Chondrocyte (in vitro differentiated cells): ENCODE measurements around the gene PRMT2. TPM values are rescaled to one million over a fixed set of nuclear protein-coding genes. Genes with fewer than 3 reads are reported as not detected.

ENCODE experiments used
- DNase-seq: peaks from one replicate; pipeline ENCODE4 v3.0.0; 2021; ENCODE audit warnings: mixed read lengths, low spot score
- H3K27ac Mint-ChIP-seq: one replicate; pipeline ENCODE4 v1.8.0; 2021; ENCODE audit warnings: mild to moderate bottlenecking, moderate library complexity, mixed read lengths; ENCODE audit not compliant: unreplicated experiment
- H3K27me3 Mint-ChIP-seq: 2 replicates; pipeline ENCODE4 v1.8.0; 2021; ENCODE audit warnings: low read depth, mixed read lengths
- H3K36me3 Mint-ChIP-seq: 2 replicates; pipeline ENCODE4 v1.8.0; 2021; ENCODE audit warnings: low read depth, mixed read lengths
- H3K4me1 Mint-ChIP-seq: 2 replicates; pipeline ENCODE4 v1.8.0; 2021; ENCODE audit warnings: low read depth, mild to moderate bottlenecking, mixed read lengths
- H3K4me3 Mint-ChIP-seq: one replicate; pipeline ENCODE4 v1.8.0; 2021; ENCODE audit warnings: mild to moderate bottlenecking, moderate library complexity, mixed read lengths; ENCODE audit not compliant: unreplicated experiment
- H3K9me3 Mint-ChIP-seq: 2 replicates; pipeline ENCODE4 v1.8.0; 2021; ENCODE audit warnings: low read depth, mixed read lengths
- total RNA-seq: library from RNA; stranded (reverse); gene quantifications from 3 replicates; pipeline ENCODE4 v1.2.1, GENCODE V29; 2021
- TF ChIP-seq, protein P1 (sequence below): fragments of 200-600 bp; sonication (generic); IDR thresholded peaks from 2 replicates; pipeline ENCODE4 v1.5.0; 2021; ENCODE audit warnings: antibody characterized with exemption, mild to moderate bottlenecking, moderate library complexity

Gene PRMT2
- total RNA-seq, 1 donor from 2014 or later, result 128 TPM

DNA sequence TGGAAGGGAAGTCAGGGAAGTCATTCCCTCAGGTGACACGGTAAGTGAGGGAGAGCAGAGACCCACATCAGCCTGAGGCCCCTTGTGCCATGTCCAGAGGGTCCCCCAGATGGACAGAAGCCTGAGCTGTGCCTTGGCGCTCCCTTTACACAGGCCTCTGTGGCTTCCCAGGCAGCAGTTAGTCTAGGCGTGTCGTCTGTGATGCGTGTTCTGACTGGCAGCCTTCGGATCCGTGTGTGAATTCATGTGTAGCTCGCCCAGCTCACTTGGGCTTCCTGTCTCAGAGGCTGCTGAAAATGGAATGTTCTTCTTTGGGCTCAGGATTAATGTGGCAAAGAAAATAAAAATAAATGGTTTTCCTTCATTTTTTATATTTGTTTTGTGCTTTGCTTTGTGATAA is 28.3 kb downstream of the PRMT2 start:
- Mint-ChIP-seq H3K27ac (no peak overlapping the region), H3K4me3 (no peak overlapping the region), H3K4me1 (peaks cover 14% of the 10 kb centered on the region), H3K27me3 (no peaks in the 10 kb centered on the region), H3K36me3 (peaks cover 19% of the 10 kb centered on the region), H3K9me3 (no peaks in the 10 kb centered on the region)
- DNase-seq, result no peak
- TF ChIP-seq, protein P1, sequence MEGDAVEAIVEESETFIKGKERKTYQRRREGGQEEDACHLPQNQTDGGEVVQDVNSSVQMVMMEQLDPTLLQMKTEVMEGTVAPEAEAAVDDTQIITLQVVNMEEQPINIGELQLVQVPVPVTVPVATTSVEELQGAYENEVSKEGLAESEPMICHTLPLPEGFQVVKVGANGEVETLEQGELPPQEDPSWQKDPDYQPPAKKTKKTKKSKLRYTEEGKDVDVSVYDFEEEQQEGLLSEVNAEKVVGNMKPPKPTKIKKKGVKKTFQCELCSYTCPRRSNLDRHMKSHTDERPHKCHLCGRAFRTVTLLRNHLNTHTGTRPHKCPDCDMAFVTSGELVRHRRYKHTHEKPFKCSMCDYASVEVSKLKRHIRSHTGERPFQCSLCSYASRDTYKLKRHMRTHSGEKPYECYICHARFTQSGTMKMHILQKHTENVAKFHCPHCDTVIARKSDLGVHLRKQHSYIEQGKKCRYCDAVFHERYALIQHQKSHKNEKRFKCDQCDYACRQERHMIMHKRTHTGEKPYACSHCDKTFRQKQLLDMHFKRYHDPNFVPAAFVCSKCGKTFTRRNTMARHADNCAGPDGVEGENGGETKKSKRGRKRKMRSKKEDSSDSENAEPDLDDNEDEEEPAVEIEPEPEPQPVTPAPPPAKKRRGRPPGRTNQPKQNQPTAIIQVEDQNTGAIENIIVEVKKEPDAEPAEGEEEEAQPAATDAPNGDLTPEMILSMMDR, result no peak

DNA sequence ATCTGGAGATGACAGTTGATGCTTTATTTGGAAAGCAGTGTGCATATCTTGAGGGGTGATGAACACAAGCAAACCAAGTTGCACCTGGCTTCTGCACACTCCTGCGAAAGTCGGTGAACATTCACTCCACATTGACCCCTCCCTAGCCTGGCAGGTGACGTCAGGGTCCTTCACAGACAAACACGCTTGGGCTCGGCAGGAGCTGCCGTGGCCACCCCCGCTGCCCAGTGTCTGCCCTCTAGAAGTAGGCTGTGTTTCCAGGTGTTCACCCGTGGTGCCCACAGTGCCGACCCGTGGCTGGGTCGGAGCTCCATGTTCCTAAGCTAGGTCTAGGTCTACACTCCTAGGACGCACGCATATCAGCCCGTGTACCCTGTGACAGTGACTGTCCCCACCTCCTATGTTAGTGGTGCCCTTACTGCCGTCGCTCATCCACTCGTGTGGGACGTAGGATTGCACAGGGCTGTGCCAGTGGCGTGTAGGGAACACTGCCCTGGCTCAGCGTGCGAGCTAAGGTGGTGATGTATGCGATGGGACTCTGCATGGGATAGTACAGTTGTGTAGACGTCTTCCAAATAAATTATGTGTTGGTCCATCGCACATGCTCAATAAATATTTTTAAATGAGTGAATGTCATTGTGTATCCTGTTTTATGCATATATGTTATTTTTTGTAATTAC is 29.0 kb downstream of the PRMT2 start:
- Mint-ChIP-seq H3K9me3 (no peaks in the 10 kb centered on the region), H3K27me3 (no peaks in the 10 kb centered on the region), H3K4me1 (peaks cover 14% of the 10 kb centered on the region), H3K27ac (no peak overlapping the region), H3K4me3 (no peak overlapping the region), H3K36me3 (peaks cover 16% of the 10 kb centered on the region)
- TF ChIP-seq, protein P1, result no peak
- DNase-seq, result no peak

DNA sequence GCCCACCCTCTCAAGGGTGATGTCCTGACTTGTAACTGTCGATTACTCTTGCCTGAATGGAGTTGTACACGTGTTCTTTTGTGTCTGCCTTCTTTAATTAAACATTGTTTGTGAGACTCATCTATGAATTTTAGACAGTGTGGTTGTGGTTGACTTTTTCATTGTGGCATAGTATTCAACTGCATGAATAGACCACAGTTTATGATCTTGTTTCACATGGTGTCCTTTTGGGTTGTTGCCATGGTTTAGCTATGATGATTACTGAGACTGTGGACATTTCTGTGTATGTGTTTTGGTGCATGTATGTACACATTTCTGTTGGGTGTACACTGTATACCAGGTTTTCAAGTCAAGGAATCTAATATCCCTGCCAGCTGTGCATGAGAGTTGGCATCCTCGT is 30.1 kb downstream of the PRMT2 start:
- H3K27ac Mint-ChIP-seq, result no peak overlapping the region
- peaks cover 13% of the 10 kb centered on the region for H3K4me1 Mint-ChIP-seq
- H3K36me3 Mint-ChIP-seq, result peaks cover 16% of the 10 kb centered on the region
- H3K4me3 Mint-ChIP-seq, result no peak overlapping the region
- H3K9me3 Mint-ChIP-seq, result no peaks in the 10 kb centered on the region
- no peaks in the 10 kb centered on the region for H3K27me3 Mint-ChIP-seq
- TF ChIP-seq, protein P1, result no peak
- DNase-seq, result no peak

DNA sequence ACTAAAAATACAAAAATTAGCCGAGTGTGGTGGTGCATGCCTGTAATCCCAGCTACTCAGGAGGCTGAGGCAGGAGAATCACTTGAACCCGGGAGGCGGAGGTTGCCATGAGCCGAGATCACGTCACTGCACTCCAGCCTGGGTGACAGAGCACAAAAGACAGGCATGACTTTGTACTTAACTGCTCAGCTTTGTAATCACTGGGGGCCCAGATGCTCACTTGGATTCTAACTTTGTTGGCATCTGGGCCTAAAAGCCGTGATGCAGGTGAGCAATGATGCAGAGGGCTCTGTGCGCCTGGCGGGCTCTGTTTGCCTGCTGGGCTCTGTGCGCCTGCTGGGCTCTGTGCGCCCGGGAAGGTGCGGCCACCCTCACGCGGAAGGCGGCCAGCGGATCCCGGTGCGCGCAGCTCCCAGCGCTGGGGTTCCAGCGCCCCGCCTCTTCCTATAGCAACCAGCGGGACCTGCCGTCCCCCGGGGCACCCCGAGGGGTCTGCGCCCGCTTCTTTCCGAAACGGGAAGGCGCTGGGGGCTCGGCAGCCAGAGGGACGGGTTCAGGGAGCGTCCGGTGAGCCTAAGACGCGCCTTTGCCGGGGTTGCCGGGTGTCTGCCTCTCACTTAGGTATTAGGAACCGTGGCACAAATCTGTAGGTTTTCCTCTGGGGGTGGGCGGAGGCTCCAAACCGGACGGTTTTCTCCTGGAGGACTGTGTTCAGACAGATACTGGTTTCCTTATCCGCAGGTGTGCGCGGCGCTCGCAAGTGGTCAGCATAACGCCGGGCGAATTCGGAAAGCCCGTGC is 31.7 kb downstream of the PRMT2 start:
- Mint-ChIP-seq H3K4me3 (peak overlapping the region; percentile 84), H3K9me3 (no peaks in the 10 kb centered on the region), H3K4me1 (peaks cover 9% of the 10 kb centered on the region), H3K27me3 (no peaks in the 10 kb centered on the region), H3K27ac (no peak overlapping the region), H3K36me3 (peaks cover 16% of the 10 kb centered on the region)
- no peak for DNase-seq
- TF ChIP-seq, protein P1, result no peak

DNA sequence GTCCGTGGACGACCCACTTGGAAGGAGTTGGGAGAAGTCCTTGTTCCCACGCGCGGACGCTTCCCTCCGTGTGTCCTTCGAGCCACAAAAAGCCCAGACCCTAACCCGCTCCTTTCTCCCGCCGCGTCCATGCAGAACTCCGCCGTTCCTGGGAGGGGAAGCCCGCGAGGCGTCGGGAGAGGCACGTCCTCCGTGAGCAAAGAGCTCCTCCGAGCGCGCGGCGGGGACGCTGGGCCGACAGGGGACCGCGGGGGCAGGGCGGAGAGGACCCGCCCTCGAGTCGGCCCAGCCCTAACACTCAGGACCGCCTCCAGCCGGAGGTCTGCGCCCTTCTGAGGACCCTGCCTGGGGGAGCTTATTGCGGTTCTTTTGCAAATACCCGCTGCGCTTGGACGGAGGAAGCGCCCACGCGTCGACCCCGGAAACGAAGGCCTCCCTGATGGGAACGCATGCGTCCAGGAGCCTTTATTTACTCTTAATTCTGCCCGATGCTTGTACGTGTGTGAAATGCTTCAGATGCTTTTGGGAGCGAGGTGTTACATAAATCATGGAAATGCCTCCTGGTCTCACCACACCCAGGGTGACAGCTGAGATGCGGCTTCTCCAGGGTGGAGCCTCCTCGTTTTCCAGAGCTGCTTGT is 32.4 kb downstream of the PRMT2 start:
- peak overlapping the region; percentile 76 for H3K27ac Mint-ChIP-seq
- TF ChIP-seq, protein P1, result no peak
- H3K9me3 Mint-ChIP-seq, result no peaks in the 10 kb centered on the region
- peak overlapping the region; percentile 84 for H3K4me3 Mint-ChIP-seq
- no peaks in the 10 kb centered on the region for H3K27me3 Mint-ChIP-seq
- peaks cover 16% of the 10 kb centered on the region for H3K36me3 Mint-ChIP-seq
- DNase-seq, result no peak
- peaks cover 9% of the 10 kb centered on the region for H3K4me1 Mint-ChIP-seq
